ENCODE results near the gene THADA. TPM values are rescaled to one million over a fixed set of nuclear protein-coding genes. Genes with fewer than 3 reads are reported as not detected.

The THADA gene
- total RNA-seq, 4 donors from 2014 or later = 31.2 to 68.8 (median 54.9) TPM

- Histone ChIP-seq H3K27ac (peak overlapping the region; percentile 82 to 93), H3K4me1 (peaks cover 18 to 19% of the 10 kb centered on the region in 2 donors), H3K9me3 (no peaks in the 10 kb centered on the region), H3K36me3 (no peaks in the 10 kb centered on the region), H3K4me3 (no peak overlapping the region), H3K27me3 (no peaks in the 10 kb centered on the region)
- no peak for DNase-seq
- intact Hi-C loops (cut with DNase I; ENCODE audit: low total_unique reads) = no loop called here
- TF ChIP-seq POLR2A (IDR thresholded peaks at IDR 0.05) = no peak
- no peak for TF ChIP-seq CTCF (IDR thresholded peaks at IDR 0.05)
Observed at GRCh38 chr2:43327119-43327518, 268.7 kb downstream of the THADA start.

GRCh38 chr2:43326101-43326825 is 269.6 kb downstream of the THADA start:
- Histone ChIP-seq H3K4me1 (peaks cover 18% of the 10 kb centered on the region in 2 donors), H3K27ac (peak overlapping the region; percentile 82 to 93), H3K36me3 (no peaks in the 10 kb centered on the region), H3K27me3 (no peaks in the 10 kb centered on the region), H3K4me3 (no peak overlapping the region), H3K9me3 (no peaks in the 10 kb centered on the region)
- intact Hi-C loops (cut with DNase I; ENCODE audit: low total_unique reads) = no loop called here
- DNase-seq = no peak
- no peak for TF ChIP-seq CTCF (IDR thresholded peaks at IDR 0.05)
- no peak for TF ChIP-seq POLR2A (IDR thresholded peaks at IDR 0.05)

GRCh38 chr2:43325107-43325811 is 270.6 kb downstream of the THADA start:
- Histone ChIP-seq H3K4me1 (peaks cover 18% of the 10 kb centered on the region in 2 donors), H3K4me3 (no peak overlapping the region), H3K9me3 (no peaks in the 10 kb centered on the region), H3K27me3 (no peaks in the 10 kb centered on the region), H3K27ac (peak overlapping the region; percentile 82 to 93), H3K36me3 (no peaks in the 10 kb centered on the region)
- intact Hi-C loops (cut with DNase I; ENCODE audit: low total_unique reads) = no loop called here
- TF ChIP-seq POLR2A (IDR thresholded peaks at IDR 0.05) (no peak), CTCF (IDR thresholded peaks at IDR 0.05) (no peak)
- no peak for DNase-seq

GRCh38 chr2:43324259-43325106 is 271.4 kb downstream of the THADA start:
- Histone ChIP-seq H3K9me3 (no peaks in the 10 kb centered on the region), H3K36me3 (no peaks in the 10 kb centered on the region), H3K4me1 (peaks cover 14 to 18% of the 10 kb centered on the region in 2 donors), H3K4me3 (no peak overlapping the region), H3K27ac (peak overlapping the region; percentile 82 to 93), H3K27me3 (no peaks in the 10 kb centered on the region)
- peak; percentile 75 to 78 for DNase-seq
- TF ChIP-seq POLR2A (IDR thresholded peaks at IDR 0.05) (no peak), CTCF (IDR thresholded peaks at IDR 0.05) (no peak)
- intact Hi-C loops (cut with DNase I; ENCODE audit: low total_unique reads) = no loop called here
